Measurements from ENCODE around the gene NUBP1. TPM values are rescaled to one million over a fixed set of nuclear protein-coding genes. Genes with fewer than 3 reads are reported as not detected.

The NUBP1 gene
- total RNA-seq, 1 donor = 17.2 TPM

DNA sequence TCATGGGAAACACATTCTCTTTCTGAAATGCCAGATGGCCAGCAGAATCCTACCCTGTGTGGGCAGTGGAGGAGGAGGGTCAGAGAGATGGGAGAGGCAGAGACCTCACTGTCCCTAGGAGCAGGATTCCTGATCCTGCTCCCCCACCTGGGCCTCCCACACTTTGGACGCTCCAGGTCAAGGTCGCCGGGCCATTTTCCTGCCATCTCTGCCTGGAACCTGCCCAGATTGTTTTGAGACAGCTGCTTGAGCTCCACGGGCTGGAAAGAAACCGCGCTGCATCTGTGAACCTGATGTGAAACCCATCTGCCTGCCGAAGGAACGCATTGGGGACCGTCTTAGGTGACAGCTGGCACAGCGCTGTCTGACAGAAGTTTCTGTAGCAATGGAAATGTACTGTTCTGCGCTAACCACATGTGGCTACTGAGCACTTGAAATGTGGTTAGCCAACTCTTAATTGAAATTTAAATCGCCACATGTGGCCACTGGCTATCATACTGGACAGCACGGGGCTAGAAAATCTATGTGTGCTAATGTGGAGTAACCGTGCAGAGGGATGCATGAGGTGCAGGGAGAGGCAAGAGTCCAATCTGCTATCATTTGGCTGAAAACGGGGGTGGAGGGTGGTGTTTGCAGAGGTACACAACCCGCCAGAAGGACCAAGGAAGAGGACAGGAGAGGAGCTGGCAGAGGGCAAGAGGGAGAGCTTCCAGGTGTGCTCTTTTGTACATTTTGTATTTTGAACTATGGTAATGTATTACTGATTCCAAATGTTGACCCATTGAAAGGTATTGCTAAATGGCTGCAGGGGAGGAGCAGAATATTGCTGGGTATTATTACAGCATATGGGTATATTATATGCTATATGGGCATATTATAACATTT is 15.4 kb upstream of the NUBP1 start:
- no peak for TF ChIP-seq CTCF (IDR thresholded peaks at IDR 0.05; ENCODE audit: insufficient read depth, low read length)
- no peak overlapping the region for H3K4me3 ChIP-seq (ENCODE audit: low read depth, low read length)
- DNase-seq (ENCODE audit: low read depth) = no peak

DNA sequence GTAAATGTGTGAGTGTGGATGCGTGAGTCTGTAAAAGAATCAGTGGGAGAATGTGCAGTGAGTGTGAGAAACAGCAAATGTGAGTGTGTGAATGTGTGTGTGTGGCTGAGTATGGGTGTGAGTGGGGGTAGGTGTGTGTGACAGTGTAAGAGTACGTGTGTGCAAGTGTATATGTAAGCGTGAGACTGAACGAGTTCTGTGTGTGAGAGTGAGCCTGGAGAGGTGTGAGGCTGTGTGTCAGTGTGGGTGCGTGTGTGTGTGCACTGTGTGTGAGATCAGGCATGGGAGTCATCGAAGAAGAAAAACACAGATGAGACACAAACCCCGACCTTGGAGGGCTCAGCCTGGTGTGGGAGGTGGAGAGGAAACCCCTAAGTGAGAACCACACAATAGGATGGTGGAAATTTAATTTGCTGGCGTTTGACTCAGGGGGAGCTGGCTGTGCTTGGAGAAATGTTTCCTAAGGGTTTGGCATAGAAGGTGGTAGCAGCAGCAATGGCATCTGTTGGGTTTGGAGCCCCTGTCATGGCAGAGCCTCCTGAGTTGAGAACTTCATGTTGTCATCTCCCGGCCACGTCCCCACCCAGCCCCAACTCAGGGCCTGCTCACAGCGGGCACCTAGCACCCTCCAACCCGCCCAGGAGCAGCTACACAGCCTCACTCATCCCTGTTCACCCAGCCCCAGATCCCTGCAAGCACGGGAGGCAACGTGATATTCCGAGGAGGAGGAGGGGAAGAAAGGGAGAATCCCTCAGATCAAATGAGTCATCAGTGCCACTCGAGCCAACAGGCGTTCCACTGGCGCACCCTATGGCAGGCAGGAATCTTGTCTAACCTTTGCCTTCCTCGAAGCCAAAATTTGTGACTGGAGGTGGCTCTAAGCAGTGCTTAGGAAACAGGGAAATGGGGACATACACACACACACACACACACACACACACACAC is 14.3 kb upstream of the NUBP1 start:
- no peak for TF ChIP-seq CTCF (IDR thresholded peaks at IDR 0.05; ENCODE audit: insufficient read depth, low read length)
- peak; percentile 37 for DNase-seq (ENCODE audit: low read depth)
- H3K4me3 ChIP-seq (ENCODE audit: low read depth, low read length) = no peak overlapping the region

DNA sequence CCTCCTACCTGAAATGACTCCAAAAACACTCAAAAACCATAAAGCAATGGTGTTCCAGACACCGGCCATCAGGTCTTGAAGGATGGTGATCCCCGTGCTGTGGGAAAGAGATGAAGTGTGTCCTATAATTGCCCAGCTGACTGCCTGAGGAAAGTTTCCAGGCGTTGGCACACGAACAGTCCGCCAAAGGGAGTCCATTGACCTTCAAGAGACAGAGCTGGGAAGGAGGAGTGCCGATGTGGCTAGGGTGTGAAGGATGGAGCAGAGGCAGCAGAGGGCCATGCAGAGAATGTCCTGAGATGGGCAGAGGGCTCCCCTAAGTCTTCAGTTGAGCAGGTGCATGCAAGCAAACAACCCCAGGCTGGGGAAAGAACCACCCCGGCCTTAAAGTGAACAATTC is 11.9 kb upstream of the NUBP1 start:
- no peak for DNase-seq (ENCODE audit: low read depth)
- TF ChIP-seq CTCF (IDR thresholded peaks at IDR 0.05; ENCODE audit: insufficient read depth, low read length) = no peak
- H3K4me3 ChIP-seq (ENCODE audit: low read depth, low read length) = no peak overlapping the region

DNA sequence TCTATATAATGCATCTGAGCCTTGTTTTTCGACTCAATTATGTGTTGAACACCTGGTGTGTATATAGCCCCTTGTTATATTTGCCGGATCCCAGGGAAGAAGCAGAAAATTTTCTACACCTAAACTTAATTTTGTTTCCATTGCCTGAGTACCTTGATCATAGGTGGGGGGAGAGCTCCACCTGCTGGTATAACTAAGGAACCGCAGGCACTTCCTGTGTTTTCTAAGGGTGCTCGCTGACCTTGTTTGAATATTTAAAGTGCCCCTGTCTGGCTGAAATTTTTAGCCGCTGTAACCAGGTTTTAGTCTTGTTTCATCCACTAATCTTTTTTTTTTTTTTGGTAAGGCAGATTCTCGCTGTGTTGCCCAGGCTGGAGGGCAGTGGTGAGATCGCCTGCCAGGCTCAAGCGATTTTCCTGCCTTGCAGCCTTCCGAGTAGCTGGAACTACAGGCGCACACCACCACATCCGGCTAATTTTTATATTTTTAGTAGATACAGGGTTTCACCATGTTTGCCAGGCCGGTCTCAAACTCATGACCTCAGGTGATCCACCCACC is 6.5 kb upstream of the NUBP1 start:
- TF ChIP-seq CTCF (IDR thresholded peaks at IDR 0.05; ENCODE audit: insufficient read depth, low read length) = peak; percentile 91
- H3K4me3 ChIP-seq (ENCODE audit: low read depth, low read length) = no peak overlapping the region
- peak; percentile 82 for DNase-seq (ENCODE audit: low read depth)

GRCh38 chr16:10738231-10739077 is 5.2 kb upstream of the NUBP1 start:
- TF ChIP-seq CTCF (IDR thresholded peaks at IDR 0.05; ENCODE audit: insufficient read depth, low read length) = no peak
- no peak overlapping the region for H3K4me3 ChIP-seq (ENCODE audit: low read depth, low read length)
- peak; percentile 68 for DNase-seq (ENCODE audit: low read depth)

Measured in fibroblast of the aortic adventitia (primary cell).